HT-29 (cell line): Measurements from ENCODE around the gene VSIG2. TPM values are rescaled to one million over a fixed set of nuclear protein-coding genes. Genes with fewer than 3 reads are reported as not detected.

Source experiments
- DNase-seq: peaks from one replicate; pipeline ENCODE4 v3.0.0-alpha.2; 2015; ENCODE audit warnings: low spot score
- total RNA-seq: library from RNA; depleted of rRNA; stranded (reverse); fragments of >200 nt; shearing (Covaris generic); gene quantifications from 2 replicates; pipeline ENCODE4 v1.2.3, GENCODE V29; 2014

Gene VSIG2
- total RNA-seq, 1 experiment from 2014 or later: 149 TPM

DNA sequence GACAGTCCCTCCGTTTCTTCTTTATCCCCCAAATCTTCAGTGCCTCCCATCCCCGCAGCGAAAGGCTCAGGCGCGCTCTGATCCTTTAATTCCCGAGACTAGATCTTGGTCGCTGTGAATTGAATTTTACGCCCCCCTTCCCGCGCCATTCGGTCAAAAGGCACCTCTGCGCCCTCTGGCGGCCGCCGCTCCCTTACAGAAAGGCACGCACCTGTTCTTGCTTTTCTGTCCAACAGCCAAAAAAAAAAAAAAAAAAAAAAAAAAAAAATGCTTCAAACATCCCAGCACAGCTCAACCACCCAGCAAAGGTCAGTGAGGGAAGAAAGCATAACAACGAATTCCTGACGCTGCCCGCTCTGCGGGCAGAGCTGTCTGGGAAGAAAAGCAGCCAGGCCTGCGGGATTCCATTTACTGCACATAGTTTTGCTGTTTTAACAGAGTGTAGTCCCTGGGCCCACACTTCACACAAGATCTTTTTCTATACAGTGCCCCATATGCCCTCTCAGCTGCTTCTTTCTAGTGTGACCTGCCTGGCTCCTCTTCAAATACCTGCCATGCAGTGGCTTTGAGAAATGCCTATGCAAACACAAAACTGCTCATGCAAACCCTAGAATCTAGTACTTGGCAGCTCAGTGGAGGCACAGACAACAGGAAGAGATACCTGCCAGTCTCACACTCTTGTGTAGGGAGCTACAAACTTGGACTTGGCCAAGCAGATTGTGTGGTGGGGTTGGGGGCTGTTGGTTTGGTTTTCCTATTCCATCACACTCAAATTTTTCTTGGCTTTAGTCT, 11.3 kb upstream of the VSIG2 start:
- DNase-seq: peak; percentile 95

DNA sequence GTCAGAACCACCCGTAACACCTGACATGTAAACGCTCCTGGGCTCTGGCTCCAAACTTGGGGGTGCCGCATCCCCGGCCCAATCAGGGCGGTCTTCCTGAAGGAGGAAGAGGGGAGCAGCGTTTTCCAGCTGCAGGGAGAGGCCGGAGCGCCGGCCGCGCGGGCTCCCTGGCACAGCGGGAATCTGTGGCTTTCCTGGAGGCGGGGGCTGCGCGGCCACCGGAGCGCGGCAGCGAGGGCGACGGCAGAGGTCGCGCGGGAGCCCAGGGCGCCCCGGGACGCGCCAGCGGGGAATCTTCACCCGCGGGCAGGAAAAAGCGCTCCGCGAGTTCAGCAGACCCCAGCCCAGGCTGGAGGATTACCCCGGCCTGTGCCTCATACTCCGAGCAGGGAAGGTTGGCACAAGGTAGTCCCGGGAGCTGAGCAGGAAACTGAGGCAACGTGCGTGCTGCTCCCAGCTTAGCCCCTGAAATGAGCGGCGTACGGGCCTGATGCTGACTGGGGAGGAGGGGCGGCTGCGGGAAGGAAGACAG, 10.6 kb upstream of the VSIG2 start:
- DNase-seq: peak; percentile 71

DNA sequence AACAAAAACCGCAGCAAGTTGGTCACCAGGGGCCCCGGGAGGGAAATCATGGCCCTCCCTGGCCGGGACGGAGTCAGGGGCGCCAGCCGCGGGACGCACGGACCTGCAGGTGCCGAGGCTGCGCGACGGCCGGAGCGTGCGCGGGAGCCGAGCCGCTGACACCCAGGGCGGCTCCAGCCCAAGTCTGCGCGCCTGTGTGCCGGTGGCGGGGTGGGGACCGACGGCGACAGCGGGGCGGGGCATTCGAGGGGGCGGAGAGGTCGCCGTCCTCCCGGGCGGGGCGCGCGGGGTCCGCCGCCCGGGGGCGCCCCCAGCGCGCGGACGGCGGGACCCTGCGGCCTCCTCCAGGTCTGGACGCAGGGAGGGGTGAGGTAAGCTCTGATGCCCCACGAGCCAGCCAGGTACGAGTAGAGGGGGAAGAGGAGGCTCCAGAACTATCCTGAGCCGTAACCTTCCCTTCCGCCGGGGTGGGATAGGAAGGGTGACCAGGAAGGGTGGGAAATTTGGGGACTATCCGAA, 10.1 kb upstream of the VSIG2 start, which contains the start of gene ESAM:
Gene ESAM (minus strand): TSS at position 186 of the 519 bp plus-strand sequence. CDS start 136 bp downstream, at position 50.
- DNase-seq: peak; percentile 62

DNA sequence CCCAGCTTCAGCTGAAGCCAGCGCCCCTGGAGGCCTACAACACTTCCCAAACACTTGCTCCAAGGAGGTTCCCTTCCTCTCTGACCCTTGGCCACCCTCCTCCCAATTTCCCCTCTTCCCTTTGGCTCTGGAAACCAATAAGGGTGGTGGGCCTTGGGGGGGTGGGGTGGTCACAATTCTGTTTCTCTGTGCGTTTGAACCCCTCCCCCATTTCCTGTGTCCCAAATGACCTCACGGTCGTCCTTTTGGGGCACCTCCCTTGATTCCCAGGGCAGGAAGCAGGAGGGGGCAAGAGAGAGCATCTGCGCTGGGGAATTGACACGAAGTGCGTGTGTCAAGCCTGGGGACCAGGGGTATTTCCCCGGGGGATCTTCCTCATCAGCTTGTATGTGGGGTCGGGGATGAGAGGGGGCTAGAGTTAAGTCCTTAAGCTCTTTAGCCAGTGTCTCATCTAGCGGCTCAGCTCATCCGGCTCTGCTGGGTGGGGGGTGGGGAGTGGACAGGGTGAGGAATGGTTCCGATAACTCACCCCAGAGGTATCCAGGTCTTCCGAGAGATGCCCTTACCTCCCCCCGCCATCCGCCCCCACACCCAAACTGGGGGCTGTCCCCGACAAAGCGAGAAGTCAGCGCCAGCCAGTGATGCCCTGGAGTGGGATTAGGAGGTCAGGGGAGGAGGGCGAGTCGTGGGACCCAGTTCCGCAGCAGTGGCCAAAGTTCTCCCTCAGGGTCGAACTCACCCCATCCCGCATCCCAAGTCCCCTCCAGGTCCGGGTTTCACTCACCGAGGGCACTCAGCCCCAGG, 9.4 kb upstream of the VSIG2 start:
- DNase-seq: peak; percentile 34

DNA sequence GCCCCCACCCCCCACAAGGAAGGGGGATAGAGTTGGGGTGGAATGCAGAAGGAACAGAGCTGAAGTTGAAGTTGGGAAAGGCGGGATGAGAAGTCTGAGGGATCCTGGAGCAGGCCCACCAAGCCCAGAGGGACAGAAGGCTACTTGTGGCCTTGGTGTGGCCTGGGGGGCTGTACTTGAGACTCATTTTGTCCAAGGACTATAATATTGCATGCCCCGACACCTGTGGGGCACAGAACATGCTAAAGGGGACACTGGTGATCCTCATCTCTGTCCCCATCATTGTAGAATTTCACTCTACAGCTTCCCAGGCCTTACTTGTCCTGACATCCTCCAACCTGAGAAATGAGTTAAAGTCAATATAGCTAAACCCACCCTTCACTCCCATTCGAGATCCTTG, 8.8 kb upstream of the VSIG2 start:
- DNase-seq: no peak

DNA sequence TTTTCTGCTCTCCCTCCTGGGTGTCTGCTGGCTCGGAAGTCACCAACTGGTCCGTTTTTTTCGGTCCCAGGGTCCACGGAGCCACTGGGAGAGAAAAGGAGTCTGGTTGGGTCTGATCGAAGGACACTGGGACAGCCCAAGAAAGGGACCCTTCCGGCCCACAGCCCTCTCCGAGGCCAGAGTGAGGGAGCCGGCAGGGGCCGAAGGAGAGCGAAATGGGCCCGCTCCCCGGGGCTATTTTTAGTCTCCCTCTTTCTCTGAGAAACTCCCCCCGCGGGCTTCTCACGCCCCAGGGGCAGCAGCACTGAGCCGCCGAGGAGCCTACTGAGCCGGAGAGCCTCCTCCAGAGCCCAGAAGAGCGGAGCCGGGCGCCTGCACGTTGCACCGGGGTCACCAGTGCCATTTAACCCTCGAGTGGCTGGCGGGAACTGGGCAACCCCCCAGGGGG, 8.2 kb upstream of the VSIG2 start:
- DNase-seq: no peak

DNA sequence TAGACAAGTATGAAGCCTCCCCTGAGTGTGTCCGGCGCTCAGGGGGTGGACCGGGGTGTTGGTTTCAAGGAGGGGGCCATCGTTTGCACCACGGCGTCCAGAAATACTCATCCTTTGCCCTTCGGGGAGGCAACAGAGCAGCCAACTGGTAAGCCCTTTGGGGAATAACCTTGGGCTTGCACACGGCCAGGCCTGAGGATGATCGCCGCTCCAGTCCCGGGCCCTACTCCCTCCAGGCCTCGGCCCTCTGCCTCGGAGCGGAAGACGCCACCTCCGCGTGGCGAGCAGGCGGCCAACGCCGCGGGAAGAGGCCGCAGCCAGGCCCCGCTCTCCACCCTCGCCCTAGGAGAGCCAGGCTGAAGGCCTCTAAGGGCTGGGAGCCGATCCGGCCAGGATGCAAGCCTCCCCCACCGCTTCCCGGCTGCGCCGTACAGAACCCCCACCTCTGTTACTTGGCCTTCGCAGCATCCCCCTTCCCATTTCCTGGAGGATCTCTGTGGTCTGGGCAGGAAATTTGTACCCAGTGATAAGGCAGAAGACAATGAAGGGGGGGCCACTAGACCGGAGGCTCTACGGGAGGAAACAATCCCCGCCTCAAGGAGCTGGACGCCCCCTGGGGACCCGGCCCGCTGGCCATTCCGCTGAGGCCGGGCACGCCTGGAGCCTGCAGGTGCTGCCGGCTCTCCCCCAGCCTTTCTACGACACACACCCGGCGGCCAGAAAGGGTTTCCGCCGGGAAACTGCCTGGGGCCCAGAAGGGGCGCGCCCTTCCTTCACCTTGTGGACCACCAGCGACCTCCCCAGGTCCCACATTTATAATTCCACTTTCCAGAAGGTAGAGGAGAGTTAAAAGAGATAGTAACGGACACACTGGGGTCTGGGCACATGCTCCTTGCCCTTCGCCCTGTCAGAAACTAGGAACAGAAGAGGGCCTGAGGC, 7.5 kb upstream of the VSIG2 start:
- DNase-seq: no peak

DNA sequence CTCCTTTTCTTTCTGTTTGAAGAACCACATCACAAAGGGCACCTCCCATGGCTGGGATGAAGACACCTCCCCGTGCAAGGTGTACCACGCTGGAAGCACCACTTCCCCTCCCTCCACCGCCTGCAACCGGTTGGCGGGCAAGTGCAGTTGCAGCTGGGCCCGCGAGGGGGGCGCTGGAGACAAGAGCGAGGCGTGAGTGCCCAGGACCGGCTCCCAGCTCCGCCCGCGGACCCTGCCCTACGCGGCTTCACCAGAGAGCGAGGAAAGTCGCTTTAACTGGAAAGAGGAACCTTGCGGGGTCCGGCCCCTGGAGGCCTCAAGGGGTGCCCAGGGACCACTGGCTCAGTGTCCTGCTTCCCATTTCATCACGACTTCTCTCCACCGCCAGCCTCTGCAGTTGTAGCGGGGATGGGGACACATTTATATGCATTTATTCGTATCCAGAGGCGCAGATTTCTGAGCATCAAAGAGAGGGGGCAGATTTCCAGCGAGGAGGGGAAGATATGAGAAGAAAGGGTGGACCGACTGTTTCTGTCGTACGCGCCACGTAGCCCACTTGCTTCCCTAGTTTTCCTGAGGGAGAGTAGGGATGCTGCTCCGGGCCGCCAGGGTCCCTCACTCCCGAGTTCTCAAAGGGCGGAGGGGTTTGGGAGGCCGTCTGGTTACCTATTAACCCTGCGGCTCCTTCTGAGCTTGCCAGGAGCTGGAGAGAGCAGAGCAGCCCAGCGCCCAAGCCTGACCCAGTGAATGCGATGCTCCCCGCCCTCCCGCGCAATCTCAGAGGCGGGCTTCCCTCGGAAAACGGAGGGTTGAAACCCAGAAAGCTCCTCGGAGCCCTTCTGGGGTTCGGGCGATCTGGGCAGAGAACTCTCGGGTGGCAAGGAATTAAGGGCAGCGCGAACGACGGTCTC, 6.6 kb upstream of the VSIG2 start:
- peak; percentile 95 for DNase-seq

DNA sequence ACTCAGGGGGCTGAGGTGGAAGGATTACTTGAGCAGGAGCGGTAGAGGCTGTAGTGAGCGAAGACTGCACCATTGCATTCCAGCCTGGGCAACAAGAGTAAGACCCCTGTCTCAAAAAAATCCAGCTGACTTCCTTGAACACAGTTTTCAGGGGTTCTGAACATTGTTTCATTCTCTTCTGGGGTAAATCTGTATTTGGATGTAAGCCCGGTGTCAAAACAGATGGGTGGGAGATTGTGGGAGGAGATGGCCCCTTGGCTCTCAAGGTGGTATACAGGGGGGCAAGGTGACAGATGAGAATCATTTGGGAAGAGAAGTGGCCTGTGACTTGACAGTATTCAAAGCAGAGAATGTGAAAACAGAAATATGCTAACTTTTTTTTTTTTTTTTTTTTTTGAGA, 5.3 kb upstream of the VSIG2 start:
- DNase-seq: no peak

DNA sequence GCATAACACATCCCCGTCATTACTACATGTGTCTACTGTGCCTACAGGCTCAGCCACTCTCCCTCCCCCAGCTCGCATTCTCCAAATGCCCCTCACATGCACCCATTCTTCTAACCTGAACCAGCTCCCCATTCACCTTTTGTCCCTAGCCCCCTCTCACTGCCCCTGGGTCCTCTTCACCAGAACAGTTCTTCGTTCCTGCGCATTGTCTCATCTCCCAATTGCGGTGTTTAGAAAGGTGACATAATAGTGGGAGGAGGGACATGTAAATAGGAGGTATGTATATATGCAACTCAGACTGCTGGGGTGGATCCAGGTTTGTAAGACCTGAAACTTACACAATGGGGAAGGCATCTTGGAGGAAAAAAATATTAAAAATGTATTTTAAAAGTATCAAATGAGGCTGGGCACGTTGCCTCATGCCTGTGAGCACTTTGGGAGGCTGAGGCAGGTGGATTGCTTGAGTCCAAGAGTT, 4.7 kb upstream of the VSIG2 start:
- no peak for DNase-seq

DNA sequence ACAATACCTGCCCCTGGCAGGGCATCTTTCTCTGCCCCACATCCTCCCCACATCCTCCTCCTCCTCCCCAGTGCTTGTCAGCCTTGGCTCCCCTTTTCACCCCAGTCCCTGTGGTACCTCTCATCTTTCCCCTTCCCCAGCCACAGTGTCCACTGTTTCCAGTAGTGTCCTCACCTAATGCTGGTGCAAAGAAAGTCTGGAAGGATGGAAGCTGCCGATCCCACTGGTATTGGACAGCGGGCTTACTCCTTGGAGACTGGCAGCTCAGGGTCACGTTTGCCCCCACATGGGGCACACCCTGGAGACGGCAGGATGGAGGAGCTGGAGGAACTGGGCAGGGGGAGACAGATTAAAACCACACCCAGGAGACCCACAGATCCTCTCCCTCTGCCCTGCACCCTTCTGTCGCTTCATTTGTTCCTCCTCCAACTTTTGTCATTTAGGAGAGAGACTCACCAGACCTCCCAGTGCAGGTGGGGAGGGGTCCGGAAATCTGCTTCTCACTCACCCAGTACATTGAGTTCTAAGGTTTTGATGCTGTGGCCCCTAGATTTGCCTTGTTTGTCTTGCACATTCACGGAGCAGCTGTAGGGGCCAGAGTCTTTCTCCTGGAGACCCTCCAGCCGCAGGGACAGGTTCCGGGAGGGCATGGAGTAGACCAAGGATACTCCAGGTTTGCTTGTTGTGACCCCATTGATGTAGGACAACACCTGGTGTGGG, 4.1 kb upstream of the VSIG2 start:
- DNase-seq: no peak

DNA sequence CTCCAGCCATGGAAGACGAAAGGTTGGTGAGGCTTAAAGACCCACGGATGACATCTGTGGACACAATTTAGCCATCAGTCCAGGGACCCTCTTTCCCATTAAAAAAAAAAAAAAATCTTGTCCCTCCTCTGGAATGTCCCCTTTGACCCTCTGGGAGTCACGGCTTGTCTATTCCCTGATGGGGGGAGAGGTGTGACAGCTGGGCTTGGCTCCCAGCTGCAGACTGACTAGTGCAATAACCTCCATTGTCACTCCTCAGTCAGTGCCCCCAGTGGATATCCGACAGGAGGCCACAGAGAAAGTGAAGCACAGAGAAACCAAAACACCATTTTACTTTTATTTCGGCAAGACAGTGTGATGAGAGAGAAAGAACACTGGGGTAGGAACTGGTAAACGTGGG, 2.7 kb upstream of the VSIG2 start:
- no peak for DNase-seq

DNA sequence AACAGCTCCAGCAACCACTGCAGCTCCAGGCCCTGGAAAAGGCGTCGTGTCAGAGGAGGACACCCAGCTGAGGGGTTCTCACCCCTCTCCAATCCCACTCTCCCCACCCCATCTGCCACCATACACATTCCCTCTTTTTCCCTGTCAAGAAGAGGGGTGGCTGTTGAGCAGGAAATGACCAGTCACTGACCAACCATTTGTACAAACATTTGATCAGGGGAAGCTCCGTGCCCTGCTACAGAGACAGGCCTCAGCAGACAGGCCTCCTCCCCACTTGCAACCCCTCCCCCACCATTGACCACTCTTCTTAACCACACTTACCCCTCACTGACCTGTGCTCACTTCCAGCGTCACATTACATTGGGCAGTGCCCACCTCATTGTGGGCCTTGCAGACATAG, 2.3 kb upstream of the VSIG2 start:
- no peak for DNase-seq

DNA sequence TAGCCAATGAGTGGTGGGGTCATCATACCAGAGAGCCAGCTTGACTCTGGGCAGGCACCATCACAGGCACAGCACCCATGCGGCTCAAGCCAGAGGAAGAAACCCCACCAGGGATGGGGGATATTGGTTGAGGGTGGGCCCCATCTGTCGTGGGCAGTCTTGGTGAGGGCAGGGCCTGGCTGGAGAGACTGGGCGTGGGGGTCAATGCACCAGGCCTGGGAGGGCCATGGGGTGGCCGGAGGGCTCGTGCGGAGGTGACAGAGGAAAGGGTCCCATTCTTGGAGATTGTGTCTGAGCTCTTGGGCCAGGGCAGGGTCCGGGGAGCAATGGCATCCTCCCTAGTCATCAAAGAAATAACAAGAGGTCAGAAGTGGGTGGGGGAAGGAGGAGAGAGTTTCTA, 1.6 kb upstream of the VSIG2 start:
- no peak for DNase-seq

DNA sequence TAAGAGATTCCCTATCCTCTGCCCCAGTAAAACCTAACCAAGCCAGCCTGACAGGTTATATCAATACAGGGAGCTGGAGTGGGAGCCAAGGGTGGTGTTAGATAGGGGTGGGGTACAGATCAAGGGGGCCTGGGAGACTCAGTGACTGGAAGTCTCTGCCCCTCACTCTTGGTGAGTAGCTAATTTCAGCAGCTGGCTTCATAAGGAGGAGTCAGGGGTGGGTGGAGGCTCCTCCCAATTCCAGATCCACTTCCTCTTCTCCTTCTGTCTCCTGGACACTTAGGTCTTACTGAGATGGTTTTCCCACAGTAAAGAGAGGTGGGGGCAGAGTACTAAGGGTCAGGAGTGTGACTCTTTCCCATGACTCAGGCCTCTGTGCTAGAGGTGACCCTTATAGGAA, 1.1 kb upstream of the VSIG2 start:
- DNase-seq: peak; percentile 61

DNA sequence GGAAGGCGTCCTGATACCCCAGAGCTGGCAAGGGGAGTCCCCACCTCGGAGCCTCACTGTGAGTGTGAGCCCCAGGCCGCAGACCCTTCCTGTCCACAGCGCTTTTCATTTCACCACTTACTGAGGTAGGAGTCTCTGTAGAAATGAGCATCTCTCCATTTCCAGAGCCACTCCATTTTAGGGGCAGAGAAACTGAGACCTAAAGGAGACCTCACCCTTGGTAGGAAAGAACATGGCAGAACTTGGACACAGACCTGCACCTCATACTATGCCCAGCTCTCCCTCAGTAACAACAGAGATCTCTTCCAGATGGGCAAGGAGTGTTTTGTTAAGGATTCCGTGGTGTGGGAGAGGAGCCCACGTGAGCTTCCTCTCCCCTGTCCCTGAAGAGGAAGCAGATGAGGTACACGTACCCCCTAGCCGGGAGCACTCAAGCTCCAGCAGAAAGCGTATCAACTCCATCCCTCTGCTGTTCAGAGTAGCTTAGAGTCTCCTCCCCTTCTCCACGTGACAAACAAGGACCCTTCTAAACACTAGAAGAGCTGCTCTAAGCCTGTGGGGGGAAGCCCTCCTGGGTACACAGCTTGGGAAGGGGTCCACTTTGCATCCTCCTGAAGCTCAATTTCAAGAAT, 532 bp upstream of the VSIG2 start:
- peak; percentile 46 for DNase-seq

DNA sequence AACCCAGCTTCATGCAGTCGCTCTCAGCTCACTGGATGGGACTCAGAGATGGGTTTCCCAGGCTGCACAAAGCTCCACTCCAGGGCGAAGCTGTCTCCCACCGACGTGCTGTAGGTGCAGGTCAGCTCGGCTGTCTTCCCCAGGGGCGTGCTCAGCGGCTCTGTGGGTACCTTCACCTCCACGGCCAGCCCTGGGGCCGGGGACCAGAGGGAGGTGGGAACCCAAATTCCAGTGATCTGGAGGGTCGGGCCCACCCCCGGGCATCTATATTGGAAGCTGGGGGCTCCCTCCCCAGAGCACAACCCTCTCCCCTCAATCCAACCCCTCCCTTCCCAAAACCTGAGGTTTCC, 689 bp downstream of the VSIG2 start:
- peak; percentile 56 for DNase-seq

DNA sequence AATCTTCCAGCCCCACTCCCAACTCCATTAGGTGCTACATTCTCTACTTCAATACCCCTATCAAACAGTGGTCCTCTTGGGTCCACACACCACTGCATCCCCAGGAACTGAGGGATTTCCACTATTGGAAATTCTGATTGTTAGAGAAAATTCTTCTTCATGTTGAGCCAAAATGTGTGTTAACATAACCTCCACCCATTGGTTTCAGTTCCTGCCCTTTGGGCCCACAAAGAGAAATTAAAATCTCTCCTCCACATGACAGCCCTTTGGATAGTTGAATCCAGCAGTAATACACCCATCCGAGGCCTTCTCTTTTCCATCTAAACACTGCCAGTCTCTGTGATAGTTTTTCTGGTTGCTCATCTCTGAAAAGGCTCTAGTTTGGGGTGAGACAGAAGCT, 2.1 kb downstream of the VSIG2 start:
- peak; percentile 22 for DNase-seq
